Neural progenitor cell (in vitro differentiated cells): ENCODE measurements around the gene HECA. TPM values are rescaled to one million over a fixed set of nuclear protein-coding genes. Genes with fewer than 3 reads are reported as not detected.
"Not testable (repeated sequence)": the region's sequence is repeated elsewhere in the genome, so short reads cannot be mapped to it uniquely, and the experiment has no call there.

Source experiments
- DNase-seq: peaks from one replicate; pipeline ENCODE4 v3.0.0-alpha.2; 2016; ENCODE audit warnings: low spot score
- H2AFZ ChIP-seq: fragments of 200-600 bp; sonication (generic); replicated peaks from 2 replicates; pipeline ENCODE4 v1.6.1; 2016; ENCODE audit warnings: antibody characterized with exemption
- H3F3A ChIP-seq: fragments of 200-600 bp; sonication (generic); 2 replicates; pipeline ENCODE4 v1.6.1; 2016; ENCODE audit warnings: antibody characterized with exemption, low read depth
- H3K27ac ChIP-seq: fragments of 200-600 bp; sonication (generic); 2 replicates; pipeline ENCODE4 v1.5.1; 2016; ENCODE audit warnings: mild to moderate bottlenecking
- H3K27me3 ChIP-seq: fragments of 200-600 bp; sonication (generic); 2 replicates; pipeline ENCODE4 v1.6.1; 2016; ENCODE audit warnings: mild to moderate bottlenecking, moderate library complexity
- H3K36me3 ChIP-seq: fragments of 200-600 bp; sonication (generic); 2 replicates; pipeline ENCODE4 v1.5.1; 2016
- H3K4me1 ChIP-seq: fragments of 200-600 bp; sonication (generic); 2 replicates; pipeline ENCODE4 v1.6.1; 2016; ENCODE audit warnings: mixed run types
- H3K4me2 ChIP-seq: fragments of 200-600 bp; sonication (generic); 2 replicates; pipeline ENCODE4 v1.6.1; 2016
- H3K4me3 ChIP-seq: fragments of 200-600 bp; sonication (generic); 2 replicates; pipeline ENCODE4 v1.5.1; 2016
- H3K79me2 ChIP-seq: fragments of 200-600 bp; sonication (generic); 2 replicates; pipeline ENCODE4 v1.6.1; 2016; ENCODE audit warnings: low read depth
- H3K9ac ChIP-seq: fragments of 200-600 bp; sonication (generic); 2 replicates; pipeline ENCODE4 v1.6.1; 2016
- H3K9me3 ChIP-seq: fragments of 200-600 bp; sonication (generic); 2 replicates; pipeline ENCODE4 v1.5.1; 2016; ENCODE audit warnings: low read depth
- H4K20me1 ChIP-seq: fragments of 200-600 bp; sonication (generic); 2 replicates; pipeline ENCODE4 v1.6.1; 2016; ENCODE audit warnings: low read depth
- H3K27ac Mint-ChIP-seq: 3 replicates; pipeline ENCODE4 v1.8.0; 2021; ENCODE audit warnings: mixed read lengths
- H3K27me3 Mint-ChIP-seq: 2 replicates; pipeline ENCODE4 v1.8.0; 2022; ENCODE audit warnings: low read depth, mild to moderate bottlenecking, inconsistent platforms, moderate library complexity, mixed read lengths; ENCODE audit not compliant: insufficient read depth
- H3K36me3 Mint-ChIP-seq: 3 replicates; pipeline ENCODE4 v1.8.0; 2021; ENCODE audit warnings: mixed read lengths
- H3K4me1 Mint-ChIP-seq: 3 replicates; pipeline ENCODE4 v1.8.0; 2021; ENCODE audit warnings: mixed read lengths
- H3K4me3 Mint-ChIP-seq: 3 replicates; pipeline ENCODE4 v1.8.0; 2021; ENCODE audit warnings: mild to moderate bottlenecking, moderate library complexity, mixed read lengths
- H3K9me3 Mint-ChIP-seq: 3 replicates; pipeline ENCODE4 v1.8.0; 2020; ENCODE audit warnings: mixed read lengths
- CTCF ChIP-seq: fragments of 200-600 bp; sonication (generic); IDR thresholded peaks from 2 replicates; pipeline ENCODE4 v1.5.1; 2017; ENCODE audit warnings: antibody characterized with exemption, mild to moderate bottlenecking
- EZH2 ChIP-seq: fragments of 200-600 bp; sonication (generic); IDR thresholded peaks from 2 replicates; pipeline ENCODE4 v1.6.1; 2017; ENCODE audit warnings: antibody characterized with exemption, mild to moderate bottlenecking, moderate library complexity
- EZH2phosphoT487 ChIP-seq: fragments of 200-600 bp; sonication (generic); IDR thresholded peaks from 2 replicates; pipeline ENCODE4 v1.6.1; 2017; ENCODE audit warnings: antibody characterized with exemption
- total RNA-seq: library from RNA; depleted of rRNA; stranded (reverse); fragments of >200 nt; gene quantifications from 2 replicates; pipeline ENCODE4 v1.2.3, GENCODE V29; 2015; ENCODE audit warnings: low replicate concordance

The HECA gene
- total RNA-seq, 1 donor from 2014 or later, result 12.7 TPM

- Mint-ChIP-seq H3K27me3 (no peaks in the 10 kb centered on the region), H3K4me1 (peaks cover 30% of the 10 kb centered on the region), H3K9me3 (no peaks in the 10 kb centered on the region), H3K4me3 (no peak overlapping the region), H3K27ac (no peak overlapping the region), H3K36me3 (peaks cover 9% of the 10 kb centered on the region)
- Histone ChIP-seq H3K9ac (no peak overlapping the region), H3K4me3 (no peak overlapping the region), H3K27me3 (no peaks in the 10 kb centered on the region), H3K27ac (no peak overlapping the region), H2AFZ (no peak overlapping the region), H3K36me3 (no peaks in the 10 kb centered on the region), H4K20me1 (no peaks in the 10 kb centered on the region), H3K79me2 (peaks cover 19% of the 10 kb centered on the region), H3F3A (peaks cover 17% of the 10 kb centered on the region), H3K4me2 (no peak overlapping the region), H3K4me1 (peaks cover 30% of the 10 kb centered on the region), H3K9me3 (no peaks in the 10 kb centered on the region)
- no peak for DNase-seq
- no peak for TF ChIP-seq CTCF
- TF ChIP-seq EZH2phosphoT487, result no peak
- TF ChIP-seq EZH2, result no peak
Measured at GRCh38 chr6:139154881-139155547, 20.1 kb downstream of the HECA start.

- Histone ChIP-seq H3K36me3 (no peaks in the 10 kb centered on the region), H3K4me1 (peaks cover 19% of the 10 kb centered on the region), H3K9me3 (no peaks in the 10 kb centered on the region), H3K79me2 (peaks cover 10% of the 10 kb centered on the region), H3K27me3 (no peaks in the 10 kb centered on the region), H3F3A (peaks cover 11% of the 10 kb centered on the region), H2AFZ (no peak overlapping the region), H3K4me3 (no peak overlapping the region), H3K4me2 (no peak overlapping the region), H3K9ac (no peak overlapping the region), H3K27ac (no peak overlapping the region), H4K20me1 (no peaks in the 10 kb centered on the region)
- Mint-ChIP-seq H3K36me3 (peaks cover 9% of the 10 kb centered on the region), H3K9me3 (no peaks in the 10 kb centered on the region), H3K27me3 (no peaks in the 10 kb centered on the region), H3K4me3 (no peak overlapping the region), H3K4me1 (peaks cover 22% of the 10 kb centered on the region), H3K27ac (no peak overlapping the region)
- no peak for DNase-seq
- TF ChIP-seq CTCF, result no peak
- TF ChIP-seq EZH2phosphoT487, result no peak
Measured at GRCh38 chr6:139156102-139156501, 21.2 kb downstream of the HECA start.

- H3K36me3 Mint-ChIP-seq, result peaks cover 9% of the 10 kb centered on the region
- no peak for DNase-seq
- Histone ChIP-seq H3K9me3 (no peaks in the 10 kb centered on the region), H3K4me1 (peaks cover 14% of the 10 kb centered on the region), H3K79me2 (peaks cover 10% of the 10 kb centered on the region), H4K20me1 (no peaks in the 10 kb centered on the region), H3K27me3 (no peaks in the 10 kb centered on the region), H3F3A (peaks cover 6% of the 10 kb centered on the region), H2AFZ (no peak overlapping the region), H3K9ac (no peak overlapping the region), H3K4me3 (no peak overlapping the region), H3K4me2 (no peak overlapping the region), H3K27ac (no peak overlapping the region), H3K36me3 (no peaks in the 10 kb centered on the region)
- H3K27ac Mint-ChIP-seq, result no peak overlapping the region
- H3K27me3 Mint-ChIP-seq, result no peaks in the 10 kb centered on the region
- H3K4me1 Mint-ChIP-seq, result peaks cover 19% of the 10 kb centered on the region
- TF ChIP-seq EZH2 (no peak), EZH2phosphoT487 (no peak)
- H3K9me3 Mint-ChIP-seq, result no peaks in the 10 kb centered on the region
- no peak overlapping the region for H3K4me3 Mint-ChIP-seq
Measured at GRCh38 chr6:139156551-139156950, 21.7 kb downstream of the HECA start.

- H3K9me3 Mint-ChIP-seq, H3K9me3 ChIP-seq, H3K27ac Mint-ChIP-seq, H3K79me2 ChIP-seq, H3K36me3 ChIP-seq, H3K4me2 ChIP-seq, H4K20me1 ChIP-seq, H3K4me1 ChIP-seq, H3F3A ChIP-seq, H2AFZ ChIP-seq, H3K9ac ChIP-seq, H3K36me3 Mint-ChIP-seq, H3K27ac ChIP-seq, H3K27me3 Mint-ChIP-seq, DNase-seq, H3K4me3 Mint-ChIP-seq, H3K27me3 ChIP-seq, H3K4me3 ChIP-seq: not testable (repeated sequence)
- peaks cover 19% of the 10 kb centered on the region for H3K4me1 Mint-ChIP-seq
Measured at GRCh38 chr6:139157086-139157485, 22.2 kb downstream of the HECA start.
